HepG2 (cell line): ENCODE results near the gene KLHL3. TPM values are rescaled to one million over a fixed set of nuclear protein-coding genes. Genes with fewer than 3 reads are reported as not detected.

ENCODE experiments used
- ATAC-seq: fragments of 200-7000 bp; cut with Tn5 transposase; 3 replicates; pipeline ENCODE4 v1.9.1; 2020; ENCODE audit warnings: mild to moderate bottlenecking, moderate library complexity
- BruUV-seq: library from RNA; stranded (reverse); fragments of 400-500 nt; replicated peaks from 2 replicates; lab custom pipeline; 2021; lab: Mats Ljungman, UMichigan
- CTCF ChIA-PET: fragments of 300-600 bp; formaldehyde crosslinking; extraction: SDS; loops from one replicate; lab custom pipeline; 2021; ENCODE audit warnings: low total read pairs, inconsistent platforms, low intra/inter-chr PET ratio; lab: Yijun Ruan, JAX
- POLR2A ChIA-PET: fragments of 350-600 bp; sonication (Branson Sonifier 250); formaldehyde crosslinking; loops from one replicate; lab custom pipeline; 2020; ENCODE audit warnings: antibody characterized with exemption, inconsistent platforms; lab: Yijun Ruan, JAX
- DNase-seq: peaks from one replicate; pipeline ENCODE4 v3.0.0-alpha.2; 2015; ENCODE audit warnings: low spot score
- FAIRE-seq: peaks from 3 replicates; lab custom pipeline; 2011; peaks lifted over from hg19 to GRCh38; lab: Jason Lieb, UNC
- H2AFZ ChIP-seq: one replicate; pipeline ENCODE4 v1.6.1; 2011; ENCODE audit warnings: low read length, inconsistent platforms
- H3K27ac ChIP-seq: fragments of 300-600 bp; 3 replicates; pipeline ENCODE4 v1.8.0; 2011; ENCODE audit warnings: mixed run types, mild to moderate bottlenecking, mixed read lengths, low read length, inconsistent platforms; ENCODE audit not compliant: insufficient read depth; ENCODE audit errors: extremely low read length
- H3K27me3 ChIP-seq, 2 experiments: fragments of 200-600 bp in 1 of 2; 2 replicates in 1 of 2; 3 replicates in 1 of 2; pipeline versions ENCODE4 v1.6.0 to v1.8.0; 2011; ENCODE audit warnings: low read length in 2 of 2, mild to moderate bottlenecking in 2 of 2, moderate library complexity in 2 of 2, inconsistent platforms in 1 of 2; ENCODE audit not compliant: insufficient read depth in 2 of 2, control insufficient read depth in 1 of 2
- H3K36me3 ChIP-seq, 2 experiments: fragments of 200-600 bp in 1 of 2; replicated peaks in 1 of 2; 2 replicates in 1 of 2; 3 replicates in 1 of 2; pipeline versions ENCODE4 v1.5.1 to v1.8.0; 2011; ENCODE audit warnings: low read length in 2 of 2, inconsistent platforms in 1 of 2; ENCODE audit not compliant: insufficient read depth in 2 of 2, control insufficient read depth in 1 of 2
- H3K4me1 ChIP-seq: 2 replicates; pipeline ENCODE4 v1.5.1; 2012; ENCODE audit warnings: low read length, inconsistent platforms; ENCODE audit not compliant: insufficient read depth
- H3K4me2 ChIP-seq: 2 replicates; pipeline ENCODE4 v1.6.0; 2011; ENCODE audit warnings: low read depth, low read length, inconsistent platforms
- H3K4me3 ChIP-seq, 3 experiments: fragments of 200-600 bp in 1 of 3; sonication (generic), shearing (Covaris generic) in 1 of 3; replicated peaks in 1 of 3; 2 replicates each; pipeline ENCODE4 v1.5.1; 2011 to 2016; ENCODE audit warnings: low read length in 3 of 3, inconsistent platforms in 2 of 3, low read depth in 2 of 3, mild to moderate bottlenecking in 2 of 3, control low read depth in 1 of 3, mixed read lengths in 1 of 3; ENCODE audit not compliant: insufficient read depth in 1 of 3
- H3K79me2 ChIP-seq: one replicate; pipeline ENCODE4 v1.6.1; 2011; ENCODE audit warnings: low read length, inconsistent platforms; ENCODE audit not compliant: insufficient read depth
- H3K9ac ChIP-seq: 2 replicates; pipeline ENCODE4 v1.6.0; 2011; ENCODE audit warnings: mild to moderate bottlenecking, low read depth, low read length, inconsistent platforms; ENCODE audit not compliant: insufficient read depth
- H3K9me3 ChIP-seq: 2 replicates; pipeline ENCODE4 v1.5.1; 2012; ENCODE audit warnings: mild to moderate bottlenecking, low read length
- H4K20me1 ChIP-seq: 2 replicates; pipeline ENCODE4 v1.6.0; 2011; ENCODE audit warnings: inconsistent platforms, mild to moderate bottlenecking, low read length, moderate library complexity; ENCODE audit not compliant: insufficient read depth
- KDM1A ChIP-seq: IDR thresholded peaks from 2 replicates; pipeline ENCODE4 v1.6.1; 2016; ENCODE audit warnings: missing compliant biosample characterization
- PTBP1 ChIP-seq: fragments of 200-400 bp; formaldehyde crosslinking; IDR thresholded peaks from 2 replicates; pipeline ENCODE4 v1.6.1; 2018; ENCODE audit warnings: low read length, low read depth; ENCODE audit not compliant: poor library complexity, severe bottlenecking
- RCOR2 ChIP-seq: IDR thresholded peaks from 2 replicates; pipeline ENCODE4 v1.6.1; 2016; ENCODE audit warnings: missing biosample characterization, missing genetic modification reagents
- SIN3A ChIP-seq: IDR thresholded peaks from 2 replicates; pipeline ENCODE4 v1.6.1; 2011; ENCODE audit warnings: low read depth, mild to moderate bottlenecking, control low read depth, low read length, borderline replicate concordance
- SNAPC2 ChIP-seq: sonication (generic); formaldehyde crosslinking; IDR thresholded peaks from 2 replicates; pipeline ENCODE4 v1.8.1; 2022; ENCODE audit warnings: mild to moderate bottlenecking, missing genetic modification reagents
- TOE1 ChIP-seq: sonication (generic); formaldehyde crosslinking; IDR thresholded peaks from 2 replicates; pipeline ENCODE4 v1.4.0; 2020; ENCODE audit warnings: mild to moderate bottlenecking, missing genetic modification reagents
- ZFP62 ChIP-seq: sonication (generic); formaldehyde crosslinking; IDR thresholded peaks from 2 replicates; pipeline ENCODE4 v1.4.0; 2020; ENCODE audit warnings: missing genetic modification reagents
- ZNF33B ChIP-seq: sonication (generic); formaldehyde crosslinking; IDR thresholded peaks from 2 replicates; pipeline ENCODE4 v1.5.1; 2020; ENCODE audit warnings: mild to moderate bottlenecking, missing genetic modification reagents
- ZNF543 ChIP-seq: sonication (generic); formaldehyde crosslinking; IDR thresholded peaks from 2 replicates; pipeline ENCODE4 v1.4.0; 2020; ENCODE audit warnings: mild to moderate bottlenecking, missing genetic modification reagents
- ZNF883 ChIP-seq: sonication (generic); formaldehyde crosslinking; IDR thresholded peaks from 2 replicates; pipeline ENCODE4 v1.5.1; 2020; ENCODE audit warnings: mild to moderate bottlenecking, missing genetic modification reagents; ENCODE audit errors: not compliant biosample characterization
- WGBS: methylation state at CpG from one replicate; pipeline ENCODE4 v1.1.6; 2017; ENCODE audit warnings: low lambda C conversion rate; 5-methylcytosine and 5-hydroxymethylcytosine counted together
- in situ Hi-C: cut with HindIII; loops from 2 replicates; pipeline ENCODE4 v1.10.0; 2017; ENCODE audit warnings: low pct_unique_long_range_greater_than_20kb; ENCODE audit not compliant: extremely low pct_ligation_motif_present
- intact Hi-C: fragments of 100-400 bp; cut with micrococcal nuclease; formaldehyde crosslinking; loops from one replicate; pipeline ENCODE4 v1.10.0; 2022; ENCODE audit not compliant: unreplicated experiment
- polyA plus RNA-seq, 8 experiments: library from polyadenylated mRNA; depleted of rRNA in 3 of 8; stranded (reverse) in 7 of 8; unstranded in 1 of 8; fragments of >200 nt; fragmentation: Illumina TruSeq in 4 of 8; extraction: Trizol in 4 of 8; gene quantifications; 2 replicates each; pipeline versions ENCODE4 v1.2.1 to v1.2.3, GENCODE V29; 2011 to 2016; ENCODE audit warnings: low read depth in 4 of 8, missing spikeins in 1 of 8, mixed read lengths in 1 of 8; ENCODE audit not compliant: insufficient read depth in 1 of 8
- total RNA-seq, 5 experiments: library from RNA; depleted of rRNA; stranded (reverse); fragments of >200 nt; fragmentation: Illumina TruSeq; extraction: Trizol; gene quantifications; 2 replicates each; pipeline ENCODE4 v1.2.3, GENCODE V29; 2016; ENCODE audit warnings: low read depth in 1 of 5
- TF ChIP-seq, protein P1 (sequence below): sonication (generic); formaldehyde crosslinking; IDR thresholded peaks from 2 replicates; pipeline ENCODE4 v1.8.1; 2023; ENCODE audit warnings: mild to moderate bottlenecking, missing genetic modification reagents
- TF ChIP-seq, protein P2 (sequence below): conservative IDR thresholded peaks from 2 replicates; pipeline ENCODE4 v1.6.1; 2018; ENCODE audit warnings: missing genetic modification reagents

The KLHL3 gene
- total and polyA plus RNA-seq, 2 of the 13 experiments (the other 11 are each of a cell fraction or from before 2014, with no cell fraction given) = 0.02 to 0.08 TPM

DNA sequence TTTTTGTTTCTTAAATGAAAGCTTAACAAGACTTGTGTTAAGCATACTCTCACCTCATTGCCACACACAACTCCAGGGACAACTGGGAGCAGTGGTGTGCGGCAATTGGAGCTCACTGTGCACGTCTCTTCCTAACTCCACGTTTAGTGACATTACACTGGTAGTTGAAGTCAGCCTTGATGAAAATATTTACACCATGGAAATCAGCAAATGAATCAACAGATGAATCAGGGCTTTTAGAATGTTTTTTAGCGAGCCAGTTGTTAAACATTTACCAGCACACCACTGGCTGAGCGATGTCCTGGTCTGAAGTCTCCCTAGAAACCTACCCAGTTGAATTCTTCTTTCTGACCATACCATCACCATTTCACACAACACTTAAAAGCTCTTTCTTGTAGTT, 67.3 kb downstream of the KLHL3 start:
- FAIRE-seq (no peak), ATAC-seq (peak; percentile 43; the same call in 2 of the 3 replicates), DNase-seq (no peak)
- Histone ChIP-seq H2AFZ (no peak overlapping the region), H3K9ac (no peak overlapping the region), H3K4me1 (peaks cover 10% of the 10 kb centered on the region), H3K27me3 (no peaks in the 10 kb centered on the region), H3K4me3 (no peak overlapping the region), H3K27ac (no peak overlapping the region), H4K20me1 (no peaks in the 10 kb centered on the region), H3K79me2 (no peaks in the 10 kb centered on the region), H3K9me3 (no peaks in the 10 kb centered on the region), H3K36me3 (no peaks in the 10 kb centered on the region), H3K4me2 (no peak overlapping the region)
- intact Hi-C loops = no loop called here
- BruUV-seq = no TSS peak
- POLR2A ChIA-PET = no interaction called here
- CTCF ChIA-PET = no interaction called here
- in situ Hi-C loops = no loop called here
- TF ChIP-seq SIN3A (no peak), ZNF543 (CRISPR knock-in tag) (no peak)
- WGBS = 27% methylated on average over 5 of the region's 5 CpGs

DNA sequence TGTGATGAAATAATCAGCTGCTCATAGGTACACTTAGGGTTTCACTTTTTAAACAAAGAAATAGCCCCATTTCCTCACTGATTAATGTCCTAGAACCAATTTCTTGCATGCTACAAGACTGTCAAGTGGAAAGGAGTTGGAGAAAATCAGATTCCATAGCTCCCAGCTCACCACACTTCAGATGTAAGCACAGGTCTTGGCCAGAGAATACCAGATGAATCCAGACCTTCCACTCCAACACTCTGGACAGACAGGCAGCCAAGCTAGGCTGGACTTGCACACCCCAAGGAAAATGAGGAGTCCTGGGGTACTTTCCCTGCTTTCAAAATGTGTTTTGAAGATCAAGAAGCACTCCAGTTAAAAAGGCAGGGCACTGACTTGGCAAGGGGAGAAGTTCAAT, 68.5 kb downstream of the KLHL3 start:
- FAIRE-seq = no peak
- BruUV-seq = no TSS peak

More for the DNA sequence above, 68.5 kb downstream of the KLHL3 start:
- H3K27me3 ChIP-seq = no peaks in the 10 kb centered on the region
- CTCF ChIA-PET = no interaction called here
- H4K20me1 ChIP-seq = no peaks in the 10 kb centered on the region
- no peaks in the 10 kb centered on the region for H3K9me3 ChIP-seq
- ATAC-seq = no peak
- intact Hi-C loops = no loop called here
- no peak overlapping the region for H3K4me3 ChIP-seq
- H3K4me1 ChIP-seq = peaks cover 10% of the 10 kb centered on the region
- in situ Hi-C loops = no loop called here
- no peak overlapping the region for H2AFZ ChIP-seq
- TF ChIP-seq ZNF33B (CRISPR knock-in tag) (no peak), ZNF883 (CRISPR knock-in tag) (no peak), RCOR2 (CRISPR knock-in tag) (no peak), ZFP62 (CRISPR knock-in tag) (no peak), PTBP1 (no peak), KDM1A (CRISPR knock-in tag) (no peak), TOE1 (no peak), SNAPC2 (CRISPR knock-in tag) (no peak)
- TF ChIP-seq, protein P1, sequence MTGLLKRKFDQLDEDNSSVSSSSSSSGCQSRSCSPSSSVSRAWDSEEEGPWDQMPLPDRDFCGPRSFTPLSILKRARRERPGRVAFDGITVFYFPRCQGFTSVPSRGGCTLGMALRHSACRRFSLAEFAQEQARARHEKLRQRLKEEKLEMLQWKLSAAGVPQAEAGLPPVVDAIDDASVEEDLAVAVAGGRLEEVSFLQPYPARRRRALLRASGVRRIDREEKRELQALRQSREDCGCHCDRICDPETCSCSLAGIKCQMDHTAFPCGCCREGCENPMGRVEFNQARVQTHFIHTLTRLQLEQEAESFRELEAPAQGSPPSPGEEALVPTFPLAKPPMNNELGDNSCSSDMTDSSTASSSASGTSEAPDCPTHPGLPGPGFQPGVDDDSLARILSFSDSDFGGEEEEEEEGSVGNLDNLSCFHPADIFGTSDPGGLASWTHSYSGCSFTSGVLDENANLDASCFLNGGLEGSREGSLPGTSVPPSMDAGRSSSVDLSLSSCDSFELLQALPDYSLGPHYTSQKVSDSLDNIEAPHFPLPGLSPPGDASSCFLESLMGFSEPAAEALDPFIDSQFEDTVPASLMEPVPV (CRISPR knock-in tag) = no peak
- TF ChIP-seq, protein P2, sequence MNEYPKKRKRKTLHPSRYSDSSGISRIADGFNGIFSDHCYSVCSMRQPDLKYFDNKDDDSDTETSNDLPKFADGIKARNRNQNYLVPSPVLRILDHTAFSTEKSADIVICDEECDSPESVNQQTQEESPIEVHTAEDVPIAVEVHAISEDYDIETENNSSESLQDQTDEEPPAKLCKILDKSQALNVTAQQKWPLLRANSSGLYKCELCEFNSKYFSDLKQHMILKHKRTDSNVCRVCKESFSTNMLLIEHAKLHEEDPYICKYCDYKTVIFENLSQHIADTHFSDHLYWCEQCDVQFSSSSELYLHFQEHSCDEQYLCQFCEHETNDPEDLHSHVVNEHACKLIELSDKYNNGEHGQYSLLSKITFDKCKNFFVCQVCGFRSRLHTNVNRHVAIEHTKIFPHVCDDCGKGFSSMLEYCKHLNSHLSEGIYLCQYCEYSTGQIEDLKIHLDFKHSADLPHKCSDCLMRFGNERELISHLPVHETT (CRISPR knock-in tag) = no peak
- DNase-seq = no peak
- POLR2A ChIA-PET = no interaction called here
- no peaks in the 10 kb centered on the region for H3K36me3 ChIP-seq
- H3K9ac ChIP-seq = no peak overlapping the region
- no peaks in the 10 kb centered on the region for H3K79me2 ChIP-seq
- no peak overlapping the region for H3K4me2 ChIP-seq
- H3K27ac ChIP-seq = no peak overlapping the region
